Suprapubic skin (tissue), 4 donors: Measurements from ENCODE around the gene STEAP1B. TPM values are rescaled to one million over a fixed set of nuclear protein-coding genes. Genes with fewer than 3 reads are reported as not detected.
"Not testable (repeated sequence)": the region's sequence is repeated elsewhere in the genome, so short reads cannot be mapped to it uniquely, and the experiment has no call there.

Experiments used
- DNase-seq, 2 donors: peaks; one replicate each; pipeline ENCODE4 v3.0.0-alpha.2; 2019; ENCODE audit warnings: low spot score in 2 of 2
- H3K27ac ChIP-seq: fragments of 200-600 bp; sonication (generic); one replicate; pipeline ENCODE4 v1.5.1; 2019
- H3K27me3 ChIP-seq: fragments of 200-600 bp; sonication (generic); one replicate; pipeline ENCODE4 v1.5.1; 2019
- H3K36me3 ChIP-seq: fragments of 200-600 bp; sonication (generic); one replicate; pipeline ENCODE4 v1.5.1; 2019
- H3K4me1 ChIP-seq: fragments of 200-600 bp; sonication (generic); one replicate; pipeline ENCODE4 v1.5.1; 2019
- H3K4me3 ChIP-seq: fragments of 200-600 bp; sonication (generic); one replicate; pipeline ENCODE4 v1.5.1; 2019; ENCODE audit warnings: mild to moderate bottlenecking
- H3K9me3 ChIP-seq: fragments of 200-600 bp; sonication (generic); one replicate; pipeline ENCODE4 v1.5.1; 2019
- CTCF ChIP-seq, 2 donors: fragments of 200-600 bp in 1 of 2; fragments of 450-650 bp in 1 of 2; sonication (generic) in 1 of 2; IDR thresholded peaks; one replicate each; pipeline ENCODE4 v1.5.1; 2016 to 2019; ENCODE audit warnings: antibody characterized with exemption in 2 of 2, mild to moderate bottlenecking in 1 of 2, moderate library complexity in 1 of 2
- EP300 ChIP-seq: sonication (generic); formaldehyde crosslinking; IDR thresholded peaks from one replicate; pipeline ENCODE4 v1.6.1; 2017; ENCODE audit warnings: antibody characterized with exemption
- POLR2A ChIP-seq, 2 donors: fragments of 450-650 bp; IDR thresholded peaks; one replicate each; pipeline ENCODE4 v1.6.1; 2017; ENCODE audit warnings: antibody characterized with exemption in 2 of 2, mild to moderate bottlenecking in 2 of 2, moderate library complexity in 2 of 2
- POLR2AphosphoS5 ChIP-seq, 3 donors: sonication (generic); formaldehyde crosslinking; IDR thresholded peaks; one replicate each; pipeline ENCODE4 v1.6.1; 2017; ENCODE audit warnings: antibody characterized with exemption in 3 of 3
- WGBS: methylation state at CpG from one replicate; pipeline ENCODE4 v1.1.5; 2018; 5-methylcytosine and 5-hydroxymethylcytosine counted together
- total RNA-seq, 4 donors: library from RNA; depleted of rRNA; stranded (reverse); fragments of >200 nt; gene quantifications; one replicate each; pipeline ENCODE4 v1.1.0, GENCODE V29; 2016

STEAP1B gene
- under 1 TPM in 1 of 4 donors, not detected in 3; 0.64 TPM for total RNA-seq

GRCh38 chr7:22499888-22500689, at the start of gene STEAP1B:
STEAP1B (minus strand) TSS chr7:22500188; CDS start chr7:22494855, 5,333 bp downstream.
- peak within 1 kb of the TSS; percentile 41 for H3K4me3 ChIP-seq
- peak; percentile 87 to 90 for DNase-seq
- 13% methylated on average over 20 of the region's 55 CpGs for WGBS
- not testable (repeated sequence) for H3K4me1 ChIP-seq, H3K36me3 ChIP-seq, H3K27ac ChIP-seq, H3K27me3 ChIP-seq, H3K9me3 ChIP-seq
- TF ChIP-seq CTCF (IDR thresholded peaks at IDR 0.05): peak; percentile 29 to 92

GRCh38 chr7:22549051-22549450, 49.1 kb upstream of the STEAP1B start:
- Histone ChIP-seq H3K27ac (no peak overlapping the region), H3K4me3 (no peak overlapping the region), H3K4me1 (peaks cover 13% of the 10 kb centered on the region), H3K36me3 (no peaks in the 10 kb centered on the region), H3K9me3 (no peaks in the 10 kb centered on the region), H3K27me3 (peaks cover 69% of the 10 kb centered on the region)
- 71% methylated on average over 5 of the region's 5 CpGs for WGBS
- no peak for DNase-seq
- TF ChIP-seq CTCF (IDR thresholded peaks at IDR 0.05): no peak
- no peak for TF ChIP-seq POLR2AphosphoS5 (IDR thresholded peaks at IDR 0.05)
- no peak for TF ChIP-seq POLR2A (IDR thresholded peaks at IDR 0.05)
- TF ChIP-seq EP300: no peak

GRCh38 chr7:22548313-22548712, 48.3 kb upstream of the STEAP1B start:
- Histone ChIP-seq H3K4me3 (no peak overlapping the region), H3K9me3 (no peaks in the 10 kb centered on the region), H3K36me3 (no peaks in the 10 kb centered on the region), H3K27ac (no peak overlapping the region), H3K4me1 (peaks cover 13% of the 10 kb centered on the region), H3K27me3 (peaks cover 69% of the 10 kb centered on the region)
- no peak for DNase-seq
- 82% methylated on average over 1 of the region's 1 CpG for WGBS
- TF ChIP-seq POLR2AphosphoS5 (IDR thresholded peaks at IDR 0.05) (no peak), CTCF (IDR thresholded peaks at IDR 0.05) (no peak), EP300 (no peak), POLR2A (IDR thresholded peaks at IDR 0.05) (no peak)

- Histone ChIP-seq H3K4me1 (peaks cover 13% of the 10 kb centered on the region), H3K27me3 (peaks cover 59% of the 10 kb centered on the region), H3K36me3 (no peaks in the 10 kb centered on the region), H3K9me3 (no peaks in the 10 kb centered on the region), H3K4me3 (no peak overlapping the region), H3K27ac (no peak overlapping the region)
- DNase-seq: no peak
- TF ChIP-seq POLR2A (IDR thresholded peaks at IDR 0.05) (no peak), EP300 (no peak), POLR2AphosphoS5 (IDR thresholded peaks at IDR 0.05) (no peak), CTCF (IDR thresholded peaks at IDR 0.05) (no peak)
- WGBS: 68% methylated on average over 3 of the region's 3 CpGs
Measured at GRCh38 chr7:22546769-22547168, 46.8 kb upstream of the STEAP1B start.

GRCh38 chr7:22545529-22545928, 45.5 kb upstream of the STEAP1B start:
- no peak for TF ChIP-seq POLR2A (IDR thresholded peaks at IDR 0.05)
- no peak for TF ChIP-seq POLR2AphosphoS5 (IDR thresholded peaks at IDR 0.05)
- TF ChIP-seq EP300: no peak
- TF ChIP-seq CTCF (IDR thresholded peaks at IDR 0.05): no peak

More at GRCh38 chr7:22545529-22545928, 45.5 kb upstream of the STEAP1B start:
- H3K4me1 ChIP-seq: peaks cover 12% of the 10 kb centered on the region
- H3K27ac ChIP-seq: no peak overlapping the region
- H3K36me3 ChIP-seq: no peaks in the 10 kb centered on the region
- peaks cover 54% of the 10 kb centered on the region for H3K27me3 ChIP-seq
- H3K4me3 ChIP-seq: no peak overlapping the region
- DNase-seq: no peak
- H3K9me3 ChIP-seq: no peaks in the 10 kb centered on the region
- WGBS: 75% methylated on average over 2 of the region's 2 CpGs
